Right lobe of liver (tissue), 6 donors: ENCODE measurements around the gene ITPKA. TPM values are rescaled to one million over a fixed set of nuclear protein-coding genes. Genes with fewer than 3 reads are reported as not detected.

Experiments used
- ATAC-seq, 4 donors: fragments of 200-7000 bp; cut with Tn5 transposase; one replicate each; pipeline ENCODE4 v1.9.1; 2020; ENCODE audit warnings: mild to moderate bottlenecking in 4 of 4, moderate library complexity in 4 of 4
- DNase-seq, 3 donors: peaks; one replicate each; pipeline ENCODE4 v3.0.0-alpha.2; 2020
- H3K27ac ChIP-seq, 3 donors: fragments of 200-600 bp; one replicate each; pipeline ENCODE4 v1.8.0; 2022
- H3K27me3 ChIP-seq, 2 donors: fragments of 200-600 bp; one replicate each; pipeline ENCODE4 v1.8.0; 2022
- H3K36me3 ChIP-seq, 4 donors: fragments of 200-600 bp; sonication (generic) in 1 of 4; one replicate each; pipeline versions ENCODE4 v1.5.1 to v1.8.0; 2017 to 2022; ENCODE audit warnings: control low read depth in 1 of 4
- H3K4me1 ChIP-seq, 4 donors: fragments of 200-600 bp; sonication (generic) in 1 of 4; one replicate each; pipeline versions ENCODE4 v1.5.1 to v1.8.0; 2017 to 2022; ENCODE audit warnings: control low read depth in 1 of 4
- H3K4me3 ChIP-seq, 3 donors: fragments of 200-600 bp; one replicate each; pipeline ENCODE4 v1.8.0; 2022
- H3K9me3 ChIP-seq, 4 donors: fragments of 200-600 bp; sonication (generic) in 1 of 4; one replicate each; pipeline versions ENCODE4 v1.5.1 to v1.8.0; 2017 to 2022; ENCODE audit warnings: control low read depth in 1 of 4
- CTCF ChIP-seq, 4 donors: fragments of 200-600 bp in 3 of 4; fragments of 450-650 bp in 1 of 4; IDR thresholded peaks; one replicate each; pipeline versions ENCODE4 v1.5.1 to v1.8.0; 2016 to 2022; ENCODE audit warnings: antibody characterized with exemption in 4 of 4, mild to moderate bottlenecking in 2 of 4
- POLR2A ChIP-seq: fragments of 450-650 bp; IDR thresholded peaks from one replicate; pipeline ENCODE4 v1.6.1; 2017; ENCODE audit warnings: antibody characterized with exemption, mild to moderate bottlenecking
- WGBS: methylation state at CpG from one replicate; pipeline ENCODE4 v1.1.6; 2018; ENCODE audit warnings: low coverage, low lambda C conversion rate; ENCODE audit not compliant: insufficient coverage; ENCODE audit errors: missing lambda C conversion rate; 5-methylcytosine and 5-hydroxymethylcytosine counted together
- intact Hi-C, 2 donors: fragments of 100-400 bp; cut with DNase I; formaldehyde crosslinking; loops; one replicate each; pipeline versions ENCODE4 v1.11.2 to v1.14.1; 2022
- total RNA-seq, 6 experiments: library from RNA; depleted of rRNA in 2 of 6; stranded (reverse); fragments of >200 nt in 2 of 6; fragmentation: NEBNext Ultra II Directional in 3 of 6; extraction: Animal tissue kit (Norgen Biotek cat#: 25700) in 3 of 6; gene quantifications; one replicate each; pipeline versions ENCODE4 v1.1.0 to v1.2.4, GENCODE V29; 2016 to 2023
- donor health status: DM: no; HTN: yes; CAD: no.
- donor health status: DM: no; HTN: no; CAD: no.
- donor health status: DM: no; HTN: no; CAD: no.
- donor health status: DM: no; HTN: yes; CAD: no.
- donor health status: DM: no; HTN: yes; CAD: no.

ITPKA gene
- total RNA-seq, 6 experiments from 2014 or later, result 0.60 to 15.5 (median 1.4) TPM

- H3K27ac ChIP-seq, result no peak overlapping the region
- H3K9me3 ChIP-seq, result no peaks in the 10 kb centered on the region
- WGBS, result 95% methylated on average over 6 of the region's 13 CpGs
- H3K4me3 ChIP-seq, result no peak overlapping the region
- intact Hi-C loops, result no loop called here
- H3K36me3 ChIP-seq, result no peaks in the 10 kb centered on the region
- ATAC-seq (no peak), DNase-seq (no peak)
- no peak for TF ChIP-seq POLR2A
- no peak for TF ChIP-seq CTCF (IDR thresholded peaks at IDR 0.05)
- no peaks in the 10 kb centered on the region for H3K27me3 ChIP-seq
- H3K4me1 ChIP-seq, result no peaks in the 10 kb centered on the region
Observed at GRCh38 chr15:41504751-41505492, 11.2 kb downstream of the ITPKA start.

- no peaks in the 10 kb centered on the region for H3K36me3 ChIP-seq
- WGBS, result 92% methylated on average over 2 of the region's 4 CpGs
- TF ChIP-seq POLR2A (no peak), CTCF (IDR thresholded peaks at IDR 0.05) (no peak)
- DNase-seq (no peak), ATAC-seq (no peak)
- H3K27me3 ChIP-seq, result no peaks in the 10 kb centered on the region
- no peaks in the 10 kb centered on the region for H3K4me1 ChIP-seq
- intact Hi-C loops, result no loop called here
- H3K4me3 ChIP-seq, result no peak overlapping the region
- no peaks in the 10 kb centered on the region for H3K9me3 ChIP-seq
- H3K27ac ChIP-seq, result no peak overlapping the region
Observed at GRCh38 chr15:41505776-41506175, 12.1 kb downstream of the ITPKA start.

GRCh38 chr15:41506796-41507341 lies 13.2 kb downstream of the ITPKA start:
- no peak for ATAC-seq
- WGBS, result 81% methylated on average over 3 of the region's 10 CpGs
- H3K27me3 ChIP-seq, result peaks cover 0 to 5% of the 10 kb centered on the region in 2 donors
- intact Hi-C loops, result no loop called here
- peaks cover 0 to 7% (median 0%) of the 10 kb centered on the region in 4 donors for H3K4me1 ChIP-seq
- H3K9me3 ChIP-seq, result no peaks in the 10 kb centered on the region
- H3K36me3 ChIP-seq, result no peaks in the 10 kb centered on the region
- H3K4me3 ChIP-seq, result no peak overlapping the region
- TF ChIP-seq POLR2A (no peak), CTCF (IDR thresholded peaks at IDR 0.05) (peak in 3 of 4 donors; percentile 4 to 15 (median 6))
- H3K27ac ChIP-seq, result no peak overlapping the region
- DNase-seq, result no peak

GRCh38 chr15:41507820-41508290 lies 14.2 kb downstream of the ITPKA start:
- DNase-seq, result peak; percentile 83 to 92 (median 90)
- Histone ChIP-seq H3K27me3 (peaks cover 0 to 10% of the 10 kb centered on the region in 2 donors), H3K9me3 (no peaks in the 10 kb centered on the region), H3K4me1 (peaks cover 0 to 17% (median 0%) of the 10 kb centered on the region in 4 donors), H3K4me3 (no peak overlapping the region), H3K27ac (no peak overlapping the region), H3K36me3 (no peaks in the 10 kb centered on the region)
- intact Hi-C loops, result no loop called here
- peak; percentile 85 to 95 (median 89) for ATAC-seq
- TF ChIP-seq POLR2A (no peak), CTCF (IDR thresholded peaks at IDR 0.05) (no peak)
- 28% methylated on average over 5 of the region's 7 CpGs for WGBS
